IPS DF 4.7 (cell line): Measurements from ENCODE around the gene SLC25A19.
"Not testable (repeated sequence)": the region's sequence is repeated elsewhere in the genome, so short reads cannot be mapped to it uniquely, and the experiment has no call there.

Source experiments
- DNase-seq: peaks from one replicate; pipeline ENCODE4 v3.0.0-alpha.2; 2013; ENCODE audit warnings: low spot score; ENCODE audit errors: extremely low read depth

The SLC25A19 gene

DNA sequence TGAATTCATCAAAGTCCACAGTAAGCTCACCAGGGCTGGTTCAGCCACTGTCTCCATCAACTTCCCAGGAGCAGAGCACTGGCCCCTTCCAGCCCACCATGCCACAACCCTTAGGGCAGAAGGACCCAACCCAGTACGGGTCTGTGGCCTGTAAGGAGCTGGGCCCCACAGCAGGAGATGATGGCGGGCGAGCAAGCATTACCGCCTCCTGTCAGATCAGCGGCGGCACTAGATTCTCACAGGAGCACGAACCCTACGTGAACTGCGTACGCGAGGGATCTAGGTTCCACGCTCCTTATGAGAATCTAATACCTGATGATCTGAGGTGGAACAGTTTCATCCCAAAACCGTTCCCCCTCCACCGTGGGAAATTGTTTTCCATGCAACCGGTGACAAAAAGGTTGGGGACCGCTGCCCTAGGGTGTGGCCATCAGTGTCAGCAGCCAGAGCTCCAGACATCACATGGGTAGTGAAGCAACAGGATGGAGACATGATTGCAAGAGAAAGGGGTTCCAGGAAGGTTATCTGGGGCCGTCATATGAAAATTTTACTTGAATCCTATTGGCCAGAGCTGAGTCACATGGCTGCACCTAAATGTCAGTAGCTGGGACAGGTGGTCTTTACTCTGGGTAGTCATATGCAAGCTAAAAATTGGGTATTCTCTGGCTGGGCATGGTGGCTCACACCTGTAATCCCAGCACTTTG is 12.4 kb upstream of the SLC25A19 start:
- DNase-seq = no peak

DNA sequence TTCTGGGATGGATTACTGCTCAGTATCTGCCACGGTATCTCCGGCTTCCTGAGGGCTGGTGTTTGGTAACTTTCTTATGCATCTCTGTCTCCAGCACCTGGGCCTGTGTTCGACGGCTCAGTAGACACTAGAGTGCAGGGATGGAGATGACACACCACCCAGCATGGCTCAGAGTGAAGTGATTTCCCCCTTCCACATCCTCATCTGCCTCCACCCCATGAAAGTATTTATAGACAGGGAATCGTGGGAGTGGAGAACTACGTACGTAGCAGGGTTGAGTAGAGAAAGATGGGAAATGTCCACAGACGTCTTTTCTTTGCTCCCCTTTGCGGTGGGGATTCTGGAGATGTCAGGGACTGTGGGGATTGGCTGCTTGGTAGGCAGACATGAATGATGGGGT is 11.8 kb upstream of the SLC25A19 start:
- DNase-seq = no peak

DNA sequence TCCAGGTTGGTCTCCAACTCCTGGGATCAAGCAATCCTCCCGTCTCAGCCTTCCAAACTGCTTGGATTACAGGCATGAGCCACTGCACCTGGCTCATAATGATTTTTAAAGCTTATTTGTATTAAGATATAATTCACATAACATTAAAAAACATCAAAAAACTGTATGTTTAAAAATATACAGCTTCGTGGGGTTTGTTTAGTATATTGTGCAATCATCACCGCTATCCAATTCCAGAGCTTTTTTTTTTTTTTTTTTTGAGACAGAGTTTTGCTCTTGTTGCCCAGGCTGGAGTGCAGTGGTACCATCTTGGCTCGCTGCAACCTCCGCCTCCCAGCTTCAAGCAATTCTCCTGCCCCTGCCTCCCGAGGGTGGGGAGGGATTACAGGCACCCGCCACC is 11.0 kb upstream of the SLC25A19 start:
- DNase-seq = no peak

DNA sequence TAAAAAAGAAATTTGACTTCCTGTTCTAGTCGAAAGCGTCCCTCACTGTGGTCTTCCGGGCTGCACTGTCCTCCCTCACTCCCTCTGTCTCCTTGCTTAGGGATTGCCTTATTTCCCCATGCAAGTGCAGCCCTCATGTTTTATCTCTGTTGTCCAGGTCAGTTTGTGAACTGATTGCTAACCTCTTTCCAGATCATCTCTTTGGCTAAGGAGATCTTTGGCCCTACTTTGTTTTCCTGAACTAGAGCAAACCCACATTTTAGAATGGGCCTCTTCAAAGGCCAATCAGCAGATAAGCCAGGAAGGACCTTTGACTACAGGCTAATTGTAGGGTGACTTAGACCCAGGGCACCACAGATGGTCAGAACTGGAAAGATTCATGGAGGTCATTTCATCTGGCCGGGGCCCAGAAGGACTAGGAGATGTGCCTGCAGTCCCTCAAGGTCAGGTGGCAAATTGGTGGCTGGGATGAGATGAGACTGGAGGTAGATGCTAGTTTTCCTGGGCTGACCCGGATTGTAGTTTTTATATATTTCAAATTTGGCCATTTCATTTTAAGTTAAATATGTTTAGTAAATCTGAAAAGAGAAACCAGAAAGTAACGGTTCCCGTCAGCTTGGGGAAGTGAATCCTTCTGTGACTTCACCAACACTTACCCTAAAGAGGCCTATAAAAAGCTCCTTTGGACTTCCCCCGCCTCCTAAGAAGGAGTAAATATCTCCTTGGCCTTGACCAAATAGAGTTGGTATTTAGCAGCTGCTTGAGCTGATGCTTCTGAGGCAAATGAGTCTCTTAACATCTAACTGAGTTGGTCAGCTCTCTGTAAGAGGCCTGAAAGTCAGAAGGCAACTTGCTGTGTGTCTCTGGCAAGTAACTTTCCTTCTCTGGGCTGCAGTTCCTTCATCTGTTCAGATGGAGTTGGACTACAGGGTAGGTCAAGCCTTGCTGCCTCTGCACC is 6.2 kb upstream of the SLC25A19 start:
- no peak for DNase-seq

DNA sequence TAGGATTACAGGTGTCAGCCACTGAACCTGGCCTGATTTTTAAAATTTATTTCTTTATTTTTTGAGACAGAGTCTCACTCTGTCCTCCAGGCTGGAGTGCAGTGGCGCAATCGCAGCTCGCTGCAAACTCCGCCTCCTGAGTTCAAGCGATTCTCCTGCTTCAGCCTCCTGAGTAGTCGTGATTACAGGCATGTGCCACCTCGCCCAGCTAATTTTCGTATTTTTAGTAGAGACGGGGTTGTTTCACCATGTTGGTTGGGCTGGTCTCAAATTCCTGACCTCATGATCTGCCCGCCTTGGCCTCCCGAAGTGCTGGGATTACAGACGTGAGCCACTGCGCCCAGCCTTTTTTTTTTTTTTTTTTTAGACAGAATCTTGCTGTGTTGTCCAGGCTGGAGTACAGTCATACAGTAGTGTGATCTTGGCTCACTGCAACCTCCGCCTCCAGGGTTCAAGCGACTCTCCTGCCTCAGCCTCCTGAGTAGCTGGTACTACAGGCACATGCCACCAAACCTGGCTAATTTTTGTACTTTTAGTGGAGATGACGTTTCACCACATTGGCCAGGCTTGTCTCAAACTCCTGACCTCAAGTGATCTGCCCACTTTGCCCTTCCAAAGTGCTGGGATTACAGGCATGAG is 3.7 kb upstream of the SLC25A19 start:
- DNase-seq = not testable (repeated sequence)

DNA sequence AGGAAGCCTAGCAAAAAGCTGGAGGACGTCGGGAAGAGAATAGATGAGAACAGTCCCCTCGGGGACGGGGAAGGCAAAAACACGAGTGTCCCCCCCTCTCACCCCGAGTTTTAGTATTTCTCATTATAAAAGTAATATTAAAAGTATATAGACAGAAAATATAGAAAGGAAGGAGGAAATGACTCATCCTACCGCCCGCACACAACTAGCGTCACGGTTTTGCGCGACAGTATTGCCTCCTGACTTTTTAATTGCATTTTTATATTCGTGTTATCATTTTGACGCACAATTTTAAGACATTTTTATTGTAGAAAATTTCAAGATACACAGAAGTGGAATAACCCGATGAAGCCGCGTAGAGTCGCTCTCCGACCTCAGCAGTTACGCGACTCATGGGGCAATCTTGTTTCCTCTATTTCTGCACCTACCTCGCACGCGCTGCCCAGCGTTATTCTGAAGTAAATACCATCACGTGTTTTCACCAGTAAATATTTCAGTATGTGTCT is 652 bp upstream of the SLC25A19 start:
- no peak for DNase-seq

DNA sequence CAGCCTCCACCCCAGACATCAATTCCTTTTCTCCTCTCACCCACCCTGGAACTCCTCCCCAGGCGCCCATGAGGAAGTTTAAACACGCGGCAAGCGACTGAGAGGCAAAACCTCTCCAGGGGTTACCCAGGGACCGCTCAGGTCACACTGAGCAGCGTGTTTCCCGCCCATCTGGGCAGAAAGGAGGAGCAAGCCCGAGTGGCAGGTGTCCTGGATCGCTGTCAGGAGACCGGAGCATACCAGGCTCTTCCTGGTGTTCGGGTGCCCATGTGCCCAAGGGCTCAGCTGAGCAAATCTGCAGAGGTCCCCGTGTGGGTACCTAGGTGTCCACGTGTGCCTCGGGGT is 491 bp downstream of the SLC25A19 start:
- DNase-seq = no peak

DNA sequence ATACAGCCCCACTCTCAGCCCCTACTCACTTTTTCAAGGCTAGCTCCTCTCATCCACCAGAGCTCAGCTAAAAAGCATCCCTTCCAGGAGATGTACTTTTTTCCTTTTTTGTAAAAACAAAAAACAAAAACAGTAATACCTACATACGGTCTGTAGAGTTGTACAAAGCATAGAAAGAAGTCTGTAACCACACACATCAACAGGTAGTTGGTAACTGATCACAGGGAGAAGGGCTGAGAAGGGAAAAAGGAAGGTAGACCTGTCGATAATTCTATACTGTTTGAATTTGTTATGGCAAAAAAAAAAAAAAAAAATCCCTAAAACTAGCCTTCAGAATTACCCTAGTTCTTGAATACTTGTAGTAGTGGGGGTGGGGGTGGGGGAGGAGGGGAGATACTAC is 874 bp downstream of the SLC25A19 start:
- no peak for DNase-seq

DNA sequence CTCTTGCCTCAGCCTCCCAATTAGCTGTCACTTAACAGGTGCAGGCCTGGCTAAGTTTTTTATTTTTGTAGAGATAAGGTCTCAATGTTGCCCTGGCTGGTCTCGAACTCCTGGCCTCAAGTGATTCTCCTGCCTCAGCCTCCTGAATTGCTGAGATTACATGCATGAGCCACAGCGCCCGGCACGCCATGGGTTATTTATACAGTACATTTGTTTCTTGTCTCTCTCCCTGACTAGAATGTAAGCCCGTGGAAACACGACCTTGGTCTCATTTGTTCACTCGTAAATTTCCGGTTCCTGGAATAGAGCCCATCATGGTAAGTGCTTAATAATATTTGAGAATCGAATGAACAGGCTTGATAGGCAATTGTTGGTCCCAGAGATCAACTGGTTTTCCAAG is 2.0 kb downstream of the SLC25A19 start:
- DNase-seq = no peak

DNA sequence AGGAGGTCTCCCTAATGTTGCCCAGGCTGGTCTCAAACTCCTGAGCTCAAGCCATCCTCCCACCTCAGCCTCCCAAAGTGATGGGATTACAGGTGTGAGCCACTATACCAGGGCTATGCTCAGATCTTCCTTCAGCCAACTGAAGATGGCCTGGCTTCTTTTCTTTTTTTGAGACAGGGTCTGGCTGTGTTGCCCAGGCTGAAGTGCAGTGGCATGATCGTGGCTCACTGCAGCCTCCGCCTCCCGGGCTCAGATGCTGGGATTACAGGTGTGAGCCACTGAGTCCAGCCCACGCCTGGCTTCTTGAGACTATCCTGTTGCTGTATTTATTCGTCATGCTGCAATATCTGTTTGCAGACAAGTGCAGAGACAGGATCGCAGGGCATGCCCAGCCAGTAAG is 4.1 kb downstream of the SLC25A19 start:
- DNase-seq = no peak

DNA sequence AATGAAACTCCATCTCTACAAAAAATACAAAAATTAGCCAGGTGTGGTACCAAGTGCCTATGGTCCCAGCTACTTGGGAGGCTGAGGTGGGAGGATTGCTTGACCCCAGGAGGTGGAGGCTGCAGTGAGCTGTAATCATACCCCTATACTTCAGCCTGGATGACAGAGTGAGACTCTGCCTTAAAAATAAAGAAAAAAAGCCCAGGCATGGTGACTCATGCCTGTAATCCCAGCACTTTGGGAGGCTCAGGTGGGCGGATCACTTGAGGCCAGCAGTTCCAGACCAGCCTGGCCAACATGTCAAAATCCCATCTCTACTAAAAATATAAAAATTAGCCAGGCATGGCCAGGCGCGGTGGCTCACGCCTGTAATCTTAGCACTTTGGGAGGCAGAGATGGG is 9.0 kb downstream of the SLC25A19 start:
- not testable (repeated sequence) for DNase-seq

DNA sequence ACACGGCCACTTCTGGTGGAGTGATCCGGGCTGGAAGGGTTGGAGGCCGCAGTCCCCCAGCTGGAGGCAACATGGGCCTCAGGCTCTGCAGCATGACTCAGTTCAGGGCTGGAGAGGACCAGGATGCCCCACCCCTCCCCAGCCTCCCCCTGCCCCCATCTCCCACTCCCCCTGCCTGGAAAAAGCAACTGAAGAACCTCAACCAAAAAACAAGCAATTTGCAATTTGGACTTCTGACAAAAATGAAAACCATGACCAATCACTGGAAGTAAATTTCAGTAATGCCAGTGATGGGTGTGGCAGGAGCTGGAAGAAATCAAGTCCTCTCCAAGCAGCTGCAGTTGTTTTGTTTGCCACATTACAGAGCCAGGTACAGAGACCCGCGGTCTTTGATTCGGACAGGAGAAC is 11.6 kb downstream of the SLC25A19 start:
- no peak for DNase-seq

DNA sequence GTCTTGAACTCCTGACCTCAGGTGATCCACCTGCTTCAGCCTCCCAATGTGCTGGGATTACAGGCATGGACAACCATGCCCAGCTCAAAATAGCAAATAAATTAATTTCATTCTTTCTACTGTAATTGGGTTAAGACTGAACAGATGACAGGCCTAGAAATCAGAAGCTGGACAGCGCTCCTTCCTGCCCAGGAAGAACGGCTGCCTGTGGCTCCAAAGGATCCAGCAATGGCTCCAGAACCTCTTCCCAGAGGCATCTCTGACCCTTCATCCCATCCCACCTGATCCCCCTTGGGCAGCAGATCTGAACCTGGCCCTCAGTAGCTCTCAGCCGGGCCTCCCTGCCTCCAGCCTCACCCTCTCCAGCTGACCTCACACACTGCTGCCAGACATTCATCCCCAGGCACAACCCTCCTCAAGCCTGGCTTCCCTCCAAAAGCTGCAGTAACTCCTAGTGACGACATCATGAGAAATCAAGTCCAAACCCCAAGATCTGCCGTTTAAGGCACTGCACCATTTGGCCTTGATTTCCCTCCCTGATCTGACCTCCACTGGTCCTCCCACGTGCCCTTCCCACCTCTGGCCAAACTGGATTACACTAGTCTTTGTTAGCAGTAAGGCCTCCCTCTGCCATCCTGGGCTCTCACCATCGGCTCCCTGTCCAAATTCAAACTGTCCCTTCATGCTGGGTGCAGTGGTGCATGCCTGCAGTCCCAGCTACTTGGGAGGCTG is 15.1 kb downstream of the SLC25A19 start:
- DNase-seq = no peak

DNA sequence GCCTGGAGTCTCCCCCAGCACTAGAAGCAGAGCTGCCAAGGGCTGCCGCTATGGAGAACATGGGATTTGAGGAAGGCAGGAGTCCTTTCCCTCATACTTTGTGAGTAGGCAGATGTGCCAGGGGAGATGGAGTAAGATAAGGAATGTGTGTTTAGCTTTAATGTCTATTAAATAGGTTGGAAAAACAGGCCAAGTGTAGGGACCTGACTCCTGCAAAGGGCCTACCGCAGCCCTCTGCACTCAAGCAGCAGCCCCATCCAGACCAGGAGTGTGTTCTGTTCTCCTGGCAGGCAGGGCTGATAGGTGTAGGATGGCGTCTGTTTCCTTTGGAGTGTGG is 16.4 kb downstream of the SLC25A19 start:
- DNase-seq = no peak

DNA sequence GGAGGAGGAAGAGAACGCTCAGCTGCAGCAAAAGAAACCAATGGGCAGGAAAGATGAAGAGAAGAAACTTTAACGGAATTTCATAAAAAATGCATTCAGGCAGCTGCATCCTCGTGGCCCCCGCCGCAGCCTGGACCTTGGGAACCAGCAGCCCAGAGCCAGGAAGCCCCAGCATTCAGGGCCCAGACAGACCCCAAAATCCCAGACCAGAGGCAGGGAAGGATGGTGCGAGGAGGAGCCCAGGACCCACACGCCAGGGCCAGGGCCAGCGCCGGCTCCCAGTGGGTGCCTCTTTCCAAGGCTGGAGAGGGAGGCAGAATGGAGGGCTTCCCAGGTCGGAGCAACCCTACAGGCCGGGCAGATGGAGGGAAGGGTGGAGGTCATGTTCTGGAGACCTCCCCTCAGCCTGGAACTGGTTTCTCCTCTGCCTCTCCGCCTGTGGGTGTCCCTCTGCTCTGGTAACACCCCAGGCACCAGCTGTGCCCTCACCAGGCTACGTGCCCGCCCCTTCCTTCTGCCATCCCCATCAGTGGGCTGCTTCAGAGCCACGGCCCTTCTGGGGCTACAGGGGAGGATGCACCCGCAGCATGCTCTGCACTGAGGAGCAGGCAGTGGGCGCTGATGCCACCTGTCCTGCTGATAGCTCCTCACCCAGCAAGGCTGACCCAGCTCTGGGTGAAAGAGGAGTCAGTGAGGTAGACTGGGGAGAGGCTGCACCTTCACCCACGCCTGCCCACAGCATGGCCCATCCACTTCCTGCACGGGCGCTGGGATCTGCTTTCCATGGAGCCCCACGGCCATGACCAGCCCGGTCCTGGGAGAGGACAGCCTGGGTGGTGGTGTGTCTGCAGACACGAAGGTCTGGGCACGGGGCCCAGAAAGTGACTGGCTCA is 17.0 kb downstream of the SLC25A19 start:
- no peak for DNase-seq

DNA sequence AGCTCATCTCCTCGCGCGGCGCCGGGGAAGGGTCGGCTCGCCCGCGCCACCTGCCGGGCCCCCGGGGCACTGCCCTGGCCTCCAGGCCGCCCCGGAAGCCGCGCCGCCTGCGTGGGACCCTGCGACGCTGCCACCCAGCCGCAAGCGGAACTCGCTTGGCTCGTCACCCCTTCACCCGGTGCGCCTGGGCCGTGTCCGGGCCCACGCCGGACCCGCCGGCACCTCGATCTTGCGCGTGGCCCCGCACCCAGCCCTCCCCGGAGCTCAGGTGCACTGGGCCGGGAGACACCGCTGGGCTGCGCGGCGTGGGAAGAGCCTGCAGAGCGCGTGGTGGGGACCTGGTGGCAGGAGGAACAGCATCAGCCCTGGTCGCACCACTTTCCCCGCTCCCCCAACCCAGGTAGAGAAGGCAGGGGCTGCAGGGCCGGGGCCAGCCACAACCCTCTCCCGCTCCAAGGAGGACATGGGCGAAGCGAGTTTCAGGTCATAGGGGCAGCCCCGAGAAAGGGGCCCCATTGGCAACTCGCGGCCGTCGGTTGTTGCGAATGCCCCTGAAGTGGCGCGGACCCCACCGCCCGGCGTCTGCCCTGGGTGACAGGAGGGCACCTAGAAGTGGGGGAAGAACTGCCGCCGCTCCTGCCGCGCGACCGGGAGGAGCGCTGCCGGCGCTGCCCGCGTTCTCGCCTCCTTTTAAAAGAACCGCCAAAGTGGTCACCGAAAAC is 17.8 kb downstream of the SLC25A19 start:
- no peak for DNase-seq

DNA sequence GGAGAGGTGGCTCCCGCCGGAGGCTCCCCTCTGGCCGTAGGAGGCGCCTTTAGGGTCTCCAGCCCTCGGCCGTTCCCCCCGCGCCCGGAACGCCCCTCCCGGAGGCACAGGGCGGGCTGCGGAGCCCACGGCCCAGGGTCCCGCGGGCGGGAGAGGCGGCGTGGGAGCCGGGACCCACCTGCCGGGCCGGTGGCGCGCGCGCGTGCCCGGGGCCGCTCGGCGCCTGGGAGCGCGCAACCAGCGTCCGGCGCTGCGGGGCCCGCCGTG is 18.3 kb downstream of the SLC25A19 start, which contains the start of gene MIF4GD:
Gene MIF4GD, minus strand, starts transcription at position 266 of the 267 bp plus-strand sequence. CDS start 1,036 bp downstream, outside the sequence.
- no peak for DNase-seq

DNA sequence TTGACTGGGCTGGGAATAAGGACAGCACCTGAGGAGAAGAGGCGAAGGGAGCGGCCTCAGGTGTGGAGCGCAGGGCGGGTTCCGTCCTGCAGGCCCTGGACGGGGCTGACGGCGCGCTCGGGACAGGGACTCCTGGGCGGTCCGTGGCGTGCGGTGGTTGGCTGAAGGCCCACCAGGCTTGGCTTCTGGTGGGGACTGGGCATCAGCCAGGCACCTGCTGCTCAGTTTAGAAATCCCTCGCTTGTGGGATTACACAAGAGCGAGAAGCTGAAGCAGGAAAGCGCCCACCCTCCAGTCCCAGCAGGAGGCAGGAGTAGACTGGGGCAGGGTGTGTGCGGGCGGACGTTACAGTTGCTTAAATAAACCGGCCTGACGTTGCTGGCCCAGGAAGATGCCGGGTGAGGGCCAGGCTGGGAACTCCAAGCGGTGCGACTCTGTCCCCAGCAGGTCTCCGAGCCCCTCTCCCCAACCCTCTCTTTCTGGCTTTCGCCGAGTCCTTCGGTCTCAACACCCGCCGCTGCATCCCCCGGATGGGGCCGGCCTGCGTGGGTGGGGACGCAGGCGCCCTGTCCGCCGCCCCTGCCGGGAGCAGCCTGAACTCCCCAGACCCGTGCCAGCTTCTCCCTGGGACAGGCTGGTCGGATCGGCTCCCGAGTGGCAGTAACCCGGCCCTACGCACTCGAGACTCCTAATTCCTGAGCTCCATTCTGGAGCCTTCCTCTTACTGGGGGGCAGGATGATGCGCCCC is 18.8 kb downstream of the SLC25A19 start:
- DNase-seq = no peak

DNA sequence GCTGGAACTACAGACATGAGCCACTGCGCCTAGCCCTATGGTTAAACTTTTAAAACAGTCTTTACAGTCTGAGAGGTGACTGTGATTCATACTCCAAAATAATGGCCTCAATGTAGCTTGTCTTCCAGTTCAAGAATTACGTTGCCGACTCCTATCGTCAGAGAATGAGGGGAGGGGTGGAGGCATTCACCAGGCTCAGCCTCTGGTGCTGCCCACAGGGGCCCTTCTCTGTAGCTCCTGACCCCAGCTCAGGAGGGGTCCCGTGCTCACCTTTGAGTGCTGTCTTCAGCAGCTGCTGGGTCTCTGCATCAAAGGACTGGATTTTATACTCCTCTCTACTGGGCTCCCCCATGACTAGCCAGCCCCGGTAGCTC is 19.4 kb downstream of the SLC25A19 start:
- DNase-seq = no peak
